Upper lobe of left lung (tissue), 6 donors: Measurements from ENCODE around the gene NDUFB10. TPM values are rescaled to one million over a fixed set of nuclear protein-coding genes. Genes with fewer than 3 reads are reported as not detected.
"Not testable (repeated sequence)": the region's sequence is repeated elsewhere in the genome, so short reads cannot be mapped to it uniquely, and the experiment has no call there.

Experiments
- ATAC-seq, 2 donors: fragments of 200-7000 bp; cut with Tn5 transposase; one replicate each; pipeline ENCODE4 v1.9.1; 2022; ENCODE audit warnings: mild to moderate bottlenecking in 2 of 2, moderate library complexity in 2 of 2; ENCODE audit not compliant: low FRiP score in 2 of 2
- DNase-seq, 2 donors: peaks; one replicate each; pipeline ENCODE4 v3.0.0-alpha.2; 2019 to 2020
- H3K27ac ChIP-seq, 4 donors: fragments of 200-600 bp; sonication (generic); one replicate each; pipeline ENCODE4 v1.5.1; 2016 to 2019
- H3K27me3 ChIP-seq, 4 donors: fragments of 200-600 bp; sonication (generic); one replicate each; pipeline ENCODE4 v1.5.1; 2017 to 2019
- H3K36me3 ChIP-seq, 4 donors: fragments of 200-600 bp; sonication (generic); one replicate each; pipeline ENCODE4 v1.5.1; 2016 to 2019
- H3K4me1 ChIP-seq, 4 donors: fragments of 200-600 bp; sonication (generic); one replicate each; pipeline ENCODE4 v1.5.1; 2018 to 2019
- H3K4me3 ChIP-seq, 4 donors: fragments of 200-600 bp; sonication (generic); one replicate each; pipeline ENCODE4 v1.5.1; 2017 to 2019; ENCODE audit warnings: mild to moderate bottlenecking in 2 of 4, moderate library complexity in 1 of 4
- H3K9me3 ChIP-seq, 4 donors: fragments of 200-600 bp; sonication (generic); one replicate each; pipeline ENCODE4 v1.5.1; 2018 to 2019
- EP300 ChIP-seq, 4 donors: sonication (generic); formaldehyde crosslinking; IDR thresholded peaks; one replicate each; pipeline ENCODE4 v1.5.1; 2017; ENCODE audit warnings: antibody characterized with exemption in 4 of 4, control low read depth in 2 of 4
- POLR2A ChIP-seq, 4 donors: fragments of 450-650 bp; IDR thresholded peaks; one replicate each; pipeline ENCODE4 v1.5.1; 2016 to 2017; ENCODE audit warnings: antibody characterized with exemption in 4 of 4, mild to moderate bottlenecking in 2 of 4
- POLR2AphosphoS5 ChIP-seq, 2 donors: sonication (generic); formaldehyde crosslinking; IDR thresholded peaks; one replicate each; pipeline ENCODE4 v1.5.1; 2017; ENCODE audit warnings: antibody characterized with exemption in 2 of 2
- WGBS, 2 donors: methylation state at CpG; one replicate each; pipeline ENCODE4 v1.1.5; 2017 to 2018; 5-methylcytosine and 5-hydroxymethylcytosine counted together
- total RNA-seq, 6 donors: library from RNA; depleted of rRNA in 4 of 6; stranded (reverse); fragments of >200 nt in 4 of 6; gene quantifications; one replicate each; pipeline versions ENCODE4 v1.1.0 to v1.2.1, GENCODE V29; 2016 to 2021
- TF ChIP-seq, protein P1 (sequence below), 6 experiments: fragments of 450-650 bp in 4 of 6; fragments of 200-600 bp in 2 of 6; sonication (generic) in 2 of 6; IDR thresholded peaks; one replicate each; pipeline ENCODE4 v1.5.1; 2016 to 2019; ENCODE audit warnings: antibody characterized with exemption in 6 of 6
- donor health status: DM: no; HTN: no; CAD: no; lungs with moderate emphysema.
- donor health status: DM: no; HTN: yes; CAD: no; lungs with severe emphysema.

NDUFB10 gene
- total RNA-seq, 6 donors from 2014 or later = 76.5 to 245 (median 107) TPM

DNA sequence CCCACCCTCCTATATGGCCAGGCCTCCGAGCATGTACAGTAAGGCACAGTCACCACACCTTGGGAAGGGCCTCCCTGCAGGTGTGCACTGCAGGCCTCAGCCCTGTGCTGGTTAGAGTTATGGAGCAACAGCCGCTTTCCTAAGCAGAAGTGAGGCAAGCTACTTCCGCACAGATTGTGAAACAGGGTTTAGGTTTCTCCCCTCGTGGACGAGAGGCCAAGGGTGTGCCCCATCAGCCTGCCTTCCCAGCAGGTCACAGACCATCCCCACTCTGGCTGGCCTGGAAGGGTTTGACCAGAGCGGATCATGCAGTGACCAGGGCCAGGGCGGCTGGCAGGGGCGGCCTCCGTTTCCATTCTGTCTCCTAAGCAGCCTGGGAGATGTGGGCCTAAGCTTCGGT is 21.0 kb upstream of the NDUFB10 start:
- ATAC-seq = peak in 1 of 2 donors; percentile 25
- Histone ChIP-seq H3K36me3 (peaks cover 3 to 44% (median 37%) of the 10 kb centered on the region in 4 donors), H3K27ac (peak overlapping the region; percentile 40 to 94 (median 73)), H3K9me3 (no peaks in the 10 kb centered on the region), H3K4me1 (peaks cover 9 to 16% (median 15%) of the 10 kb centered on the region in 4 donors), H3K27me3 (no peaks in the 10 kb centered on the region), H3K4me3 (peak overlapping the region in 1 of 4 donors; percentile 14)
- 72 to 83% methylated on average over 7 to 10 of the region's 10 CpGs for WGBS, 2 donors
- peak in 1 of 2 donors; percentile 73 for DNase-seq
- no peak for TF ChIP-seq POLR2A (IDR thresholded peaks at IDR 0.05)
- peak; percentile 67 to 68 for TF ChIP-seq POLR2AphosphoS5 (IDR thresholded peaks at IDR 0.05)

DNA sequence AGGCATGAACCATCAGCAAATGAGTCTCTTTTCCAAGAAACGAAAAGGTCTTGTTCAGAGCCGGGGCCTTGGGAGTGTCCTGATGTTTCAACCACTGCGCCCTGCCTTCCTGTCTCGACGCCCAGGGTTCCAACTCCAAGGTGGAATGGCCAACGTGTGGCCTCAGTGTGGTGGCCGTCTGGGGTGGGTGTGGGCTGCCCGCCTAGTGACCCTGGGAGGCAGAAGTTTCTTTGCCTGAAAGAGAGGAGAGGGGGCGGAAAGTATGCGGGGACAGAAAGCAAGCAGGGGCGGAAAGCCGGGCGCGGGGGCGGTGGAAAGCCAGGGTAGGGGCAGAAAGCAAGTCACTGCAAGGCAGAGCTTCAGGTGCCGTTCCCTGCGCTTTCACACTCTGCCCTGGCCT is 20.4 kb upstream of the NDUFB10 start:
- 91% methylated on average over 15 to 16 of the region's 17 CpGs for WGBS, 2 donors
- H3K4me3 ChIP-seq = peak overlapping the region in 1 of 4 donors; percentile 14
- TF ChIP-seq, protein P1, sequence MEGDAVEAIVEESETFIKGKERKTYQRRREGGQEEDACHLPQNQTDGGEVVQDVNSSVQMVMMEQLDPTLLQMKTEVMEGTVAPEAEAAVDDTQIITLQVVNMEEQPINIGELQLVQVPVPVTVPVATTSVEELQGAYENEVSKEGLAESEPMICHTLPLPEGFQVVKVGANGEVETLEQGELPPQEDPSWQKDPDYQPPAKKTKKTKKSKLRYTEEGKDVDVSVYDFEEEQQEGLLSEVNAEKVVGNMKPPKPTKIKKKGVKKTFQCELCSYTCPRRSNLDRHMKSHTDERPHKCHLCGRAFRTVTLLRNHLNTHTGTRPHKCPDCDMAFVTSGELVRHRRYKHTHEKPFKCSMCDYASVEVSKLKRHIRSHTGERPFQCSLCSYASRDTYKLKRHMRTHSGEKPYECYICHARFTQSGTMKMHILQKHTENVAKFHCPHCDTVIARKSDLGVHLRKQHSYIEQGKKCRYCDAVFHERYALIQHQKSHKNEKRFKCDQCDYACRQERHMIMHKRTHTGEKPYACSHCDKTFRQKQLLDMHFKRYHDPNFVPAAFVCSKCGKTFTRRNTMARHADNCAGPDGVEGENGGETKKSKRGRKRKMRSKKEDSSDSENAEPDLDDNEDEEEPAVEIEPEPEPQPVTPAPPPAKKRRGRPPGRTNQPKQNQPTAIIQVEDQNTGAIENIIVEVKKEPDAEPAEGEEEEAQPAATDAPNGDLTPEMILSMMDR (IDR thresholded peaks at IDR 0.05) = no peak
- no peak for TF ChIP-seq EP300 (IDR thresholded peaks at IDR 0.05)
- no peak for TF ChIP-seq POLR2AphosphoS5 (IDR thresholded peaks at IDR 0.05)
- TF ChIP-seq POLR2A (IDR thresholded peaks at IDR 0.05) = no peak
- H3K4me1 ChIP-seq = peaks cover 13 to 20% (median 16%) of the 10 kb centered on the region in 4 donors
- peak overlapping the region; percentile 40 to 94 (median 73) for H3K27ac ChIP-seq
- ATAC-seq (no peak), DNase-seq (peak in 1 of 2 donors; percentile 83)
- no peaks in the 10 kb centered on the region for H3K27me3 ChIP-seq
- peaks cover 3 to 44% (median 37%) of the 10 kb centered on the region in 4 donors for H3K36me3 ChIP-seq
- no peaks in the 10 kb centered on the region for H3K9me3 ChIP-seq

DNA sequence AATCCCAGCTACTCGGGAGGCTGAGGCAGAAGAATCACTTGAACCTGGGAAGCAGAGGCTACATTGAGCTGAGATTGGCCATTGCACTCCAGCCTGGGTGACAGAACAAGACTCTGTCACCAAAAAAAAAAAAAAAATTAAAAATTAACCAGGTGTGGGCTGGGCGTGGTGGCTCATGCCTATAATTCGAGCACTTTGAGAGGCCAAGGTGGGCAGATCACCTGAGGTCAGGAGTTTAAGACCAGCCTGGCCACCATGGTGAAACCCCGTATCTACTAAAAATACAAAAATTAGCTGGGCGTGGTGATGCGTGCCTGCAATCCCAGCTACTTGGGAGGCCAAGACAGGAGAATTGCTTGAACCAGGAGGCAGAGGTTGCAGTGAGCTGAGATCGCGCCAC is 19.5 kb upstream of the NDUFB10 start:
- H3K4me3 ChIP-seq, H3K9me3 ChIP-seq, ATAC-seq, H3K27me3 ChIP-seq, DNase-seq: not testable (repeated sequence)
- Histone ChIP-seq H3K4me1 (peaks cover 13 to 23% (median 16%) of the 10 kb centered on the region in 4 donors), H3K27ac (peak overlapping the region in 1 of 4 donors; percentile 94), H3K36me3 (peaks cover 3 to 44% (median 37%) of the 10 kb centered on the region in 4 donors)
- WGBS, 2 donors = 92 to 96% methylated on average over 8 of the region's 8 CpGs

DNA sequence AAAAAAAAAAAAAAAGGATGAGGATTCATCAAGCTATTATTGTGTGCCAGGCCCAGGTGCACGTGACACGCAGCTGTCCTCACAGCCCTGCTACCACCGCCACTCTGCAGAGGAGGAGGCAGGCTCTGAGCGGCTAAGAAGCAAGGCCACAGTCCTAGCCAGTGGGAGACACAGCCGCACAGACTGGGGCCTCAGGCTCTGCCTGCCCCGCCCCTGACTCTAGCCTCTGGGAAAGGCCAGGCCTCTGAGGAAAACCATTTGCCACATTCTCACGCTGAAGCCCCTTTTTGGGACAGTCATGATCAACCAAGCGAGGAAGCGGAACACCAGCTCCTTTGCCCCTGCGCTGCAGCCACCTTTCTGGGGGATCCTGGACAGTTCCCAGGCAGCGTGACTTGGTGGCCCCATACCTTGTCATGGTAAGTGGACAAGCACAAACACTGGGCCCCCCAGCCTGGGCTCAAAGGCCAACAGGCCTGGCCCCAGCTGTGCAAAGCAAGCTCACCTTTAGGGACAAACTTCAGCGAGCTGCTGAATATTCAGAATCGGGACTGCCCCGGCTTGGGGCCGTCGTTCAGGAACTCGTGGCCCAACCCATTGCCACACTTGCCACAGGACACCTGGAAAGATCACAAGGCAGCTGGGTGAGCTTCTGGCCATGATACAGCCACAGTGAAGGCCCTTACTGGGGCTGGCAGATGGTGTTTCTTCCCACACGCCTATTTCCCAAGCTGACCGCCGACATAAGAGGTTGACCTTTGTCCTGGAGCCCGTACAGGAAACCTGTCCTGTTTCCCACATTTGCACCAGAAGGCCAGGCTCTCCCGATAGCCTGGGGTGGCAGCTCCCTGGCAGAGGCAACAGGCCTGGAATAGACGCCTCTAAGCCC is 18.8 kb upstream of the NDUFB10 start:
- no peak for DNase-seq
- no peak for TF ChIP-seq POLR2AphosphoS5 (IDR thresholded peaks at IDR 0.05)
- no peak for TF ChIP-seq POLR2A (IDR thresholded peaks at IDR 0.05)
- no peak for TF ChIP-seq EP300 (IDR thresholded peaks at IDR 0.05)
- TF ChIP-seq, protein P1 (IDR thresholded peaks at IDR 0.05) = no peak
- Histone ChIP-seq H3K4me1 (peaks cover 13 to 23% (median 16%) of the 10 kb centered on the region in 4 donors), H3K27me3 (no peaks in the 10 kb centered on the region), H3K27ac (peak overlapping the region in 2 of 4 donors; percentile 94 to 96), H3K9me3 (no peaks in the 10 kb centered on the region), H3K4me3 (peak overlapping the region in 2 of 4 donors; percentile 87 to 96), H3K36me3 (peaks cover 3 to 44% (median 37%) of the 10 kb centered on the region in 4 donors)
- 87 to 89% methylated on average over 17 to 23 of the region's 23 CpGs for WGBS, 2 donors
- no peak for ATAC-seq

DNA sequence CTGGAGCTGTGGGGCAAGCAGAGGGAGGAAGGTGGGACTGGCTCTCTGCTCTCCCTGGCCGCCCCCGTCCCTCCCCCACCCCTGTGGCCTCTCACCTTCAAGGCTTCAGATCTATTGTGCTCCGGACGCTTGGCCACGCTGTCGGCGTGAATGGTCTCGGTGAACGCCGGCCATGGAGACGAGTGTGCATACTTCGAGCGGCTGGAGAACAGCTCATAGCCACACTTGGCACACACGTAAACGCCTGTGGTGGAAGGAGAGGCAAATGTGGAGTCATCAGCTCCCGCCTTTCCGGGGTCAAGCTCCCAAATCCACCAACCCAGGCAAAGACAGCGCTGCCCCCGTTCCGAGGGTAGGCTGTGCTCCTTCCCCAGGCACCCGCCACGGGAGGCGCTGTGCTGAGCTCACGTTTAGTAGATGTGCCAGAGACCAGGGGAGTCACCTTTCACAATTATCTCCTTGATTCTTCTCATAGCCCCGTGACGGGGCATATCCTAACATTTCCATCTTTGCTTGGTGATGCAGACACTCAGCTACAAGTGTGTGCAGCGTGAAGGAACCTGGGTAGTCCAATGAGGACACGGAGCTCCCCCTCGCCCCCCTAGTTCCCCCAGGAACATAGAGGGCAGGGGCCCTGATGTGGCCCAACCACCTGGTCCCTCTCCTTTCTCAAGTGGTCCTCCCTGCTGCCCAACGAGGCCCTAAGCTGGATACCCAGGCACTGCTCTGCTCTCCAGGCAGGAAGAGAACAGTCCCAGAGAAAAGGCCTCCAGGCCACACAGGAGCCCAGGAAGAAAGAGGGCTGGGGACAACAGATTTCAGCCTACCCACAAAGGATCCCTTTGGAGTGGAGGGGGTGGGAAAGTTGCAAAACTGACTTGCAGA is 17.9 kb upstream of the NDUFB10 start:
- Histone ChIP-seq H3K27me3 (no peaks in the 10 kb centered on the region), H3K4me1 (peaks cover 13 to 23% (median 16%) of the 10 kb centered on the region in 4 donors), H3K4me3 (peak overlapping the region in 3 of 4 donors; percentile 87 to 96 (median 95)), H3K36me3 (peaks cover 3 to 44% (median 37%) of the 10 kb centered on the region in 4 donors), H3K9me3 (no peaks in the 10 kb centered on the region), H3K27ac (peak overlapping the region; percentile 80 to 96 (median 88))
- TF ChIP-seq, protein P1 (IDR thresholded peaks at IDR 0.05) = no peak
- TF ChIP-seq EP300 (IDR thresholded peaks at IDR 0.05) (no peak), POLR2A (IDR thresholded peaks at IDR 0.05) (no peak), POLR2AphosphoS5 (IDR thresholded peaks at IDR 0.05) (no peak)
- WGBS, 2 donors = 86 to 93% methylated on average over 29 to 30 of the region's 30 CpGs
- DNase-seq = peak in 1 of 2 donors; percentile 85
- ATAC-seq = no peak
